GM12878 (cell line): Measurements from ENCODE around the gene ESCO1.

Experiments used
- BHLHE40 ChIP-seq, 2 experiments: fragments of 450-650 bp in 1 of 2; IDR thresholded peaks; 2 replicates each; pipeline ENCODE4 v1.6.1; 2011 to 2017; ENCODE audit warnings: low read depth in 2 of 2, borderline replicate concordance in 1 of 2, improper control_type of control experiment in 1 of 2, low read length in 1 of 2, mild to moderate bottlenecking in 1 of 2
- CTCF ChIP-seq, 3 experiments: IDR thresholded peaks in 2 of 3; conservative IDR thresholded peaks in 1 of 3; 2 replicates each; pipeline ENCODE4 v1.5.1; 2011; ENCODE audit warnings: low read depth in 3 of 3, low read length in 3 of 3, mild to moderate bottlenecking in 3 of 3, control low read depth in 2 of 3, moderate library complexity in 2 of 3, inconsistent platforms in 1 of 3, mixed read lengths in 1 of 3; ENCODE audit not compliant: control insufficient read depth in 2 of 3, insufficient read depth in 1 of 3; ENCODE audit errors: extremely low read depth in 1 of 3
- POLR2AphosphoS5 ChIP-seq: IDR thresholded peaks from 2 replicates; pipeline ENCODE4 v1.6.1; 2011; ENCODE audit warnings: mild to moderate bottlenecking, low read length, inconsistent platforms

GRCh38 chr18:21634588-21635199, 34.2 kb upstream of the ESCO1 start:
- TF ChIP-seq CTCF (IDR thresholded peaks at IDR 0.05 in 2 of 3, conservative IDR thresholded peaks at IDR 0.05 in 1 of 3; ENCODE audit: control insufficient read depth in 2 of 3, extremely low read depth in 1 of 3, insufficient read depth in 1 of 3, low read depth in 3 of 3, low read length in 3 of 3) (no peak), BHLHE40 (IDR thresholded peaks at IDR 0.05; ENCODE audit: borderline replicate concordance in 1 of 2, low read depth in 2 of 2, low read length in 1 of 2) (no peak), POLR2AphosphoS5 (no peak)
